ENCODE results near the gene SIGLEC8. TPM values are rescaled to one million over a fixed set of nuclear protein-coding genes. Genes with fewer than 3 reads are reported as not detected.
"Not testable (repeated sequence)": the region's sequence is repeated elsewhere in the genome, so short reads cannot be mapped to it uniquely, and the experiment has no call there.

Gene SIGLEC8
- total RNA-seq, 1 experiment from 2014 or later, result not detected

GRCh38 chr19:51447510-51447909 is 10.7 kb downstream of the SIGLEC8 start:
- H3K36me3 Mint-ChIP-seq; H3K4me1 Mint-ChIP-seq; POLR2A ChIA-PET; H3K27ac Mint-ChIP-seq; ATAC-seq; H3K4me3 Mint-ChIP-seq; DNase-seq (ENCODE audit: low spot score): not testable (repeated sequence)
- CTCF ChIA-PET, result interaction anchor here (1.2 to 1.3 kb wide), 2 partner anchors 9 to 26 kb away, joined by 3 read pairs; no protein-coding TSS in a partner anchor
- peaks cover 72% of the 10 kb centered on the region for H3K27me3 Mint-ChIP-seq (ENCODE audit: low read depth)
- TF ChIP-seq NFYB (CRISPR knock-in tag; conservative IDR thresholded peaks at IDR 0.05; ENCODE audit: low read depth), result peak; percentile 43
- peaks cover 42% of the 10 kb centered on the region for H3K9me3 Mint-ChIP-seq

- DNase-seq (ENCODE audit: low spot score) (no peak), ATAC-seq (no peak)
- Mint-ChIP-seq H3K27me3 (ENCODE audit: low read depth) (peaks cover 39% of the 10 kb centered on the region), H3K36me3 (no peaks in the 10 kb centered on the region), H3K9me3 (peaks cover 3% of the 10 kb centered on the region), H3K27ac (no peak overlapping the region), H3K4me1 (peaks cover 6% of the 10 kb centered on the region; the same call in 1 of the 2 replicates), H3K4me3 (no peak overlapping the region)
- ChIA-PET CTCF (interaction anchor here (0.8 to 4.2 kb wide), 6 partner anchors 20 to 283 kb away, joined by 3 to 39 read pairs (median 4); partner anchors contain the start of gene SIGLEC10), POLR2A (no interaction called here)
- TF ChIP-seq ZSCAN18 (CRISPR knock-in tag; IDR thresholded peaks at IDR 0.05), result no peak
- TF ChIP-seq ERG (CRISPR knock-in tag; IDR thresholded peaks at IDR 0.05), result no peak
- no peak for TF ChIP-seq NR3C1 (CRISPR knock-in tag; conservative IDR thresholded peaks at IDR 0.05; ENCODE audit: low read depth)
- no peak for TF ChIP-seq ZBTB21 (CRISPR knock-in tag; IDR thresholded peaks at IDR 0.05; ENCODE audit: borderline replicate concordance)
- TF ChIP-seq AR (CRISPR knock-in tag; IDR thresholded peaks at IDR 0.05), result no peak
- TF ChIP-seq USF2 (CRISPR knock-in tag; IDR thresholded peaks at IDR 0.05), result no peak
- no peak for TF ChIP-seq NR2C2 (CRISPR knock-in tag; IDR thresholded peaks at IDR 0.05)
- TF ChIP-seq STAT6 (CRISPR knock-in tag; conservative IDR thresholded peaks at IDR 0.05; ENCODE audit: low read depth), result no peak
- no peak for TF ChIP-seq ATF6 (CRISPR knock-in tag; IDR thresholded peaks at IDR 0.05)
- TF ChIP-seq KAT7 (CRISPR knock-in tag; IDR thresholded peaks at IDR 0.05; ENCODE audit: borderline replicate concordance), result no peak
- no peak for TF ChIP-seq JUN (CRISPR knock-in tag; IDR thresholded peaks at IDR 0.05)
- TF ChIP-seq TCF7 (CRISPR knock-in tag; IDR thresholded peaks at IDR 0.05; ENCODE audit: low read depth), result no peak
- TF ChIP-seq GRHL2 (CRISPR knock-in tag; IDR thresholded peaks at IDR 0.05; ENCODE audit: insufficient replicate concordance, severe bottlenecking), result no peak
- TF ChIP-seq CBFB (CRISPR knock-in tag; IDR thresholded peaks at IDR 0.05; ENCODE audit: low read depth), result no peak
Measured at GRCh38 chr19:51441410-51442390, 16.6 kb downstream of the SIGLEC8 start.

Measured in WTC11 (cell line).